ENCODE measurements around the gene SLC34A1. TPM values are rescaled to one million over a fixed set of nuclear protein-coding genes. Genes with fewer than 3 reads are reported as not detected.

Gene SLC34A1
- total RNA-seq, 4 donors from 2014 or later = not detected

DNA sequence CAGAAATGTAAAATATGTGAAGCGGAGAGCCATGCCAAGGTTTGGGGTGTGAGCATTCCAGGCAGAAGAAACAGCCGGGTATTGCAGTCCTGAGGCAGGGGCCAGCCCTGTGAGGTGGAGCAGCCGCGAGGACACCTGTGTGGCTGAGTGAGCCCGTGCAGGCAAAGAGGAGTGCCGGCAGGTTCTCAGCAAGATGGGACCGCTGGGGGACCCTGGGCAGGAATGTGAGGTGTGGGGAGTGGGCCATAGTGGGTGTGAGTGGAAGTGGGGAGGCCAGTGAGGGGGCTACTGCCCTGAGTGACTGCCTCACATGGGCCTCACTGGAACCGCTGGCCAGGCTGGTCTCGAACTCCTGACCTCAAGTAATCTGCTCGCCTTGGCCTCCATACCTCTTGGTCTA, 54.2 kb downstream of the SLC34A1 start:
- Histone ChIP-seq H3K27ac (no peak overlapping the region), H3K36me3 (peaks cover 0 to 52% of the 10 kb centered on the region in 2 donors), H3K9me3 (no peaks in the 10 kb centered on the region), H3K27me3 (no peaks in the 10 kb centered on the region), H3K4me1 (no peaks in the 10 kb centered on the region), H3K4me3 (no peak overlapping the region)
- no peak for DNase-seq
- TF ChIP-seq, protein P1, sequence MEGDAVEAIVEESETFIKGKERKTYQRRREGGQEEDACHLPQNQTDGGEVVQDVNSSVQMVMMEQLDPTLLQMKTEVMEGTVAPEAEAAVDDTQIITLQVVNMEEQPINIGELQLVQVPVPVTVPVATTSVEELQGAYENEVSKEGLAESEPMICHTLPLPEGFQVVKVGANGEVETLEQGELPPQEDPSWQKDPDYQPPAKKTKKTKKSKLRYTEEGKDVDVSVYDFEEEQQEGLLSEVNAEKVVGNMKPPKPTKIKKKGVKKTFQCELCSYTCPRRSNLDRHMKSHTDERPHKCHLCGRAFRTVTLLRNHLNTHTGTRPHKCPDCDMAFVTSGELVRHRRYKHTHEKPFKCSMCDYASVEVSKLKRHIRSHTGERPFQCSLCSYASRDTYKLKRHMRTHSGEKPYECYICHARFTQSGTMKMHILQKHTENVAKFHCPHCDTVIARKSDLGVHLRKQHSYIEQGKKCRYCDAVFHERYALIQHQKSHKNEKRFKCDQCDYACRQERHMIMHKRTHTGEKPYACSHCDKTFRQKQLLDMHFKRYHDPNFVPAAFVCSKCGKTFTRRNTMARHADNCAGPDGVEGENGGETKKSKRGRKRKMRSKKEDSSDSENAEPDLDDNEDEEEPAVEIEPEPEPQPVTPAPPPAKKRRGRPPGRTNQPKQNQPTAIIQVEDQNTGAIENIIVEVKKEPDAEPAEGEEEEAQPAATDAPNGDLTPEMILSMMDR (IDR thresholded peaks at IDR 0.05 in 4 of 5, conservative IDR thresholded peaks at IDR 0.05 in 1 of 5) = no peak
- TF ChIP-seq POLR2A (IDR thresholded peaks at IDR 0.05) = no peak
- in situ Hi-C loops (cut with MboI; ENCODE audit: low sequenced_read_pairs in 4 of 4) = no loop called here
- intact Hi-C loops (cut with DNase I; ENCODE audit: low total_unique reads) = no loop called here
- no peak for ATAC-seq

DNA sequence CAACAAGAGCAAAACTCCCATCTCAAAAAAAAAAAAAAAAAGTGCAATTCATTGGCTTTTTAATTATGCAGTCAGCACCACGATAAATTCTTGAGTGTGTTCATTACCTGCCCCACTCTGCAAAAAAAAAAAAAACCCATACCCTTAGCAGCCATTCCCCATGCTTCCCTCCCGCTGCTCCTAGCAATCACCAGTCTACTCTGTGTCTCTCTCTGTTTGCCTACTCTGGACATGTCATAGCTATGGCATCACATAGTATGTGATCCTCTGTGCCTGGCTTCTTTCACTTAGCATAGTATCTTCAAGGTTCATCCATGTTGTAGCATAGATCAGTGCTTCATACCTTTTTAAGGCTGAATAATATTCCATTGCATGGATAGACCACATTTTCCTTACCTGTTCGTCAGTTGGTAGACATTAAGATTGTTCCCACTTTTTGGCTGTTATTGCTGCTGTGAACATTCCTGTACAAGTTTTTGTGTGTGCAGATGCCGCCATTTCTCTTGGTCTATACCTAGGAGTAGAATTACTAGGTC, 55.4 kb downstream of the SLC34A1 start:
- in situ Hi-C loops (cut with MboI; ENCODE audit: low sequenced_read_pairs in 4 of 4) = loop anchor here in 1 of 4 donors (10.0 kb wide), 1 partner anchor 45 kb away; no protein-coding TSS in a partner anchor
- no peak for ATAC-seq
- H3K27me3 ChIP-seq = no peaks in the 10 kb centered on the region
- no peak for DNase-seq
- H3K9me3 ChIP-seq = no peaks in the 10 kb centered on the region
- H3K27ac ChIP-seq = no peak overlapping the region
- peaks cover 0 to 41% of the 10 kb centered on the region in 2 donors for H3K36me3 ChIP-seq
- intact Hi-C loops (cut with DNase I; ENCODE audit: low total_unique reads) = no loop called here
- no peak overlapping the region for H3K4me3 ChIP-seq
- H3K4me1 ChIP-seq = no peaks in the 10 kb centered on the region
- TF ChIP-seq, protein P1 (IDR thresholded peaks at IDR 0.05 in 4 of 5, conservative IDR thresholded peaks at IDR 0.05 in 1 of 5) = no peak
- no peak for TF ChIP-seq POLR2A (IDR thresholded peaks at IDR 0.05)

DNA sequence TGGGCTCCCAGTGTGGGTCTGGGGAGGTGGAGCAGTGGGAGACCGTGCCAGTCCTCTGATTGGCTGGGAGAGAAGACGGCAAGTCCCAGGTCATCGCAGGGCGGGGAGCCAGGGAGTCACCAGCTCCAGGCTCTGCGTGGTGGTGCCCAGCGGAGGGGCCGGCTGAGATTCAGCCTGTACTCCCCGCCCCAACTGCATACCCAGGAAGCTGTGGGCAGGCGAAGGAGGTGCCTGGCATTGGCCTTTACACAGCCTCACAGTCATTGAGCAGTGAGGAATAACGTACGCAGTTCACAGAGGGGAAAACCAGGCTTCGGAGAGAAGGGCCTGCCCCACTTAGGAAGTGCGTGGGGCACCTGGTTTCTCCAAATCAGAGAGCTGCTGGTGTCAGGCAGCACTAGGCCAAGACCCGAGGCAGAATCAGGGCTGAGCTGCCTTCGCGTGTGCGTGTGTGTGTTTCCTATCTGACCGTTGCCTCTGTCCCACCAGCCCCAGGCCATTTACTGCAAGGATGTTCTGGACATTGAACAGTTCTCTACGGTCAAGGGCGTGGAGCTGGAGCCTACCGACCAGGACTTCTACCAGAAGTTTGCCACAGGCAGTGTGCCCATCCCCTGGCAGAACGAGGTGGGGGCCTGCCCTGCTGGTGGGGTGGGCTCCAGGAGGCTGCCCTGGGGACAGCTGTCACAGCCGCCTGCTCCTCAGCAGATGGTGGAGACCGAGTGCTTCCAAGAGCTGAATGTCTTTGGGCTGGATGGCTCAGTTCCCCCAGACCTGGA, 56.2 kb downstream of the SLC34A1 start:
- no peak overlapping the region for H3K4me3 ChIP-seq
- no peak overlapping the region for H3K27ac ChIP-seq
- no peaks in the 10 kb centered on the region for H3K9me3 ChIP-seq
- ATAC-seq (no peak), DNase-seq (no peak)
- no peaks in the 10 kb centered on the region for H3K27me3 ChIP-seq
- intact Hi-C loops (cut with DNase I; ENCODE audit: low total_unique reads) = no loop called here
- peaks cover 0 to 32% of the 10 kb centered on the region in 2 donors for H3K36me3 ChIP-seq
- TF ChIP-seq, protein P1 (IDR thresholded peaks at IDR 0.05 in 4 of 5, conservative IDR thresholded peaks at IDR 0.05 in 1 of 5) = no peak
- in situ Hi-C loops (cut with MboI; ENCODE audit: low sequenced_read_pairs in 4 of 4) = loop anchor here in 1 of 4 donors (10.0 kb wide), 1 partner anchor 46 kb away; no protein-coding TSS in a partner anchor
- no peaks in the 10 kb centered on the region for H3K4me1 ChIP-seq

DNA sequence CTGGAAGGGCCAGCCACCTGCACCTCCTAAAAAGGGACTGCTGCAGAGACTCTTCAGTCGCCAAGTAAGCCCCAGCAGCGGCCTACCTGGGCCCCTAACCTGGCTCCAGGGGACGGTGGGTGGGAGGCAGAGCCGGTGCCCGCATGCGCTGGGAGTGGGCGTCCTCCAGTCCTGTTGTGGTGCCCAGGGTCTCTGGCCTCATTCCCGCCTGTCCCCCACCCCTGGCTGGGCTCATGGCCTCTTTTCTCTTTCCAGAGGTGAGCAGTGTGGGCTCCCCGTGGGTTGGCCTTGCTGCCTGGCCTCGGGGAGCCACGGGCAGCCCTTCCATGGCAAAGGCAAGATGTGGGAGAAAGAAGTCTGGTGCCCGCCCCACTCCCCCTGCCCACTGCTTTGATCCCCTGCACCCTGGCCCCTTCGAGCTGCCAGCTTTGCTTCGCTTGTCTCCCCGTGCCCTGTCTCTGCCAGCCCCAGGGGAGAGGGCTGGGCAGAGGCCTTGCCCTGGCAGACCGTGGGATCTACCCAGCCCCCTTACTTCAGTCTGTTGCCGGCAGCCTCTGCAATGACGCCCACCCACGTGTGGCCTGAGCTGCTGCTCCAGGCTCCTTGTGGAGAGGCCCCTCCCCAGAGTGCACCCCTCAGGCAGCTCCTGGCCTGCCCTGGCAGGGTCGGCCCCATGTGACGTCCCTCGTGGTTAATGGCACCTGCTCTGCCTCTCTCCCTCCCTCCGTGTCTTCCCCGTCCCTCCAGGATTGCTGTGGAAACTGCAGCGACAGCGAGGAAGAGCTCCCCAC, 57.0 kb downstream of the SLC34A1 start:
- H3K36me3 ChIP-seq = peaks cover 0 to 25% of the 10 kb centered on the region in 2 donors
- no peak overlapping the region for H3K4me3 ChIP-seq
- DNase-seq (no peak), ATAC-seq (no peak)
- H3K4me1 ChIP-seq = peaks cover 5% of the 10 kb centered on the region in 2 donors
- H3K9me3 ChIP-seq = no peaks in the 10 kb centered on the region
- H3K27me3 ChIP-seq = no peaks in the 10 kb centered on the region
- TF ChIP-seq, protein P1 (IDR thresholded peaks at IDR 0.05 in 4 of 5, conservative IDR thresholded peaks at IDR 0.05 in 1 of 5) = no peak
- no peak for TF ChIP-seq POLR2A (IDR thresholded peaks at IDR 0.05)
- H3K27ac ChIP-seq = no peak overlapping the region
- in situ Hi-C loops (cut with MboI; ENCODE audit: low sequenced_read_pairs in 4 of 4) (loop anchor here in 1 of 4 donors (10.0 kb wide), 1 partner anchor 46 kb away; no protein-coding TSS in a partner anchor), intact Hi-C loops (cut with DNase I; ENCODE audit: low total_unique reads) (no loop called here)
